Measurements from ENCODE around the gene ITPK1.

The ITPK1 gene

GRCh38 chr14:92970271-92970670 lies 145.5 kb downstream of the ITPK1 start:
- no peak for DNase-seq (ENCODE audit: low read depth in 2 of 2)

DNA sequence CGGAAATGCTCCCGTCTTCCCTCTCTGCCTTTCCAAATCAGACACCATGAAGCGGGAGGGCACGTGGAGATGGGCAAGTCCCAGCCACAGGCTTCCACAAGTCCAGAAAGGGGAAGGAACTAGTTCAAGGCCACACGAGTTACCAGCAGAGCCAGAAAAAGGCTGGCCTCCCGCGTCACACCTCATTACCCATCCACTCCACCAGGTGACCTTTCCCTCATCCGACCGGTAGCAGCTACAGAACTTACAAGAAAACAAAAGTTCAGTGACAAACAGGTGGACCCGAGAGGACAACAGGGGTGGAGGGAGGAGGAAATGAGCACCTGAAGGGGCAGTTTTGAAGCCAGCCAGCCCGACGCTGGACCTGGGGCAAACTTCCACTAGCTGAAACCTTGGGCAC lies 145.9 kb downstream of the ITPK1 start:
- DNase-seq (ENCODE audit: low read depth in 2 of 2): no peak

DNA sequence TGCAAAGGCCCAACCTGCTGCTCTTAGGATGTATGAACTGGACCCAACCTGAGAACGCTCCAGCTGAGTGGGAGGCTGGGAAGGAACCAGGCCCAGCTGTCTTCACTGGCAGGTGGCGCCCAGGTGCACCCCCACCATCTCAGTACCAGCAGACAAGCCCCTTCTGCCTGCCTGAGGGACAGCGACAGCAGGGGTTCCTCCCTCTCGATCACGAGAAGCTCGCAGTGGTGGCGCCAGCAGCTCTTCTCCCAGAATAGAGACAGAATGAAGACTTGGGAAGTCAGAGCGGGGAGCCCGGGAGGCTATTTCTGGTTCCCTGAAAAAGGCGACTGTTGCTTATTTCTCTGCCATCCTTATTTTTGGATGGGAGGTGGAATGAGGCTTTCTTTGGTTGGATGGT lies 146.3 kb downstream of the ITPK1 start:
- DNase-seq (ENCODE audit: low read depth in 2 of 2): no peak

GRCh38 chr14:92968291-92969020 lies 147.3 kb downstream of the ITPK1 start:
- DNase-seq (ENCODE audit: low read depth in 2 of 2): no peak

- no peak for DNase-seq (ENCODE audit: low read depth in 2 of 2)
Observed at GRCh38 chr14:92967346-92967926, 148.3 kb downstream of the ITPK1 start.

GRCh38 chr14:92965281-92965680 lies 150.4 kb downstream of the ITPK1 start:
- DNase-seq (ENCODE audit: low read depth in 2 of 2): no peak

DNA sequence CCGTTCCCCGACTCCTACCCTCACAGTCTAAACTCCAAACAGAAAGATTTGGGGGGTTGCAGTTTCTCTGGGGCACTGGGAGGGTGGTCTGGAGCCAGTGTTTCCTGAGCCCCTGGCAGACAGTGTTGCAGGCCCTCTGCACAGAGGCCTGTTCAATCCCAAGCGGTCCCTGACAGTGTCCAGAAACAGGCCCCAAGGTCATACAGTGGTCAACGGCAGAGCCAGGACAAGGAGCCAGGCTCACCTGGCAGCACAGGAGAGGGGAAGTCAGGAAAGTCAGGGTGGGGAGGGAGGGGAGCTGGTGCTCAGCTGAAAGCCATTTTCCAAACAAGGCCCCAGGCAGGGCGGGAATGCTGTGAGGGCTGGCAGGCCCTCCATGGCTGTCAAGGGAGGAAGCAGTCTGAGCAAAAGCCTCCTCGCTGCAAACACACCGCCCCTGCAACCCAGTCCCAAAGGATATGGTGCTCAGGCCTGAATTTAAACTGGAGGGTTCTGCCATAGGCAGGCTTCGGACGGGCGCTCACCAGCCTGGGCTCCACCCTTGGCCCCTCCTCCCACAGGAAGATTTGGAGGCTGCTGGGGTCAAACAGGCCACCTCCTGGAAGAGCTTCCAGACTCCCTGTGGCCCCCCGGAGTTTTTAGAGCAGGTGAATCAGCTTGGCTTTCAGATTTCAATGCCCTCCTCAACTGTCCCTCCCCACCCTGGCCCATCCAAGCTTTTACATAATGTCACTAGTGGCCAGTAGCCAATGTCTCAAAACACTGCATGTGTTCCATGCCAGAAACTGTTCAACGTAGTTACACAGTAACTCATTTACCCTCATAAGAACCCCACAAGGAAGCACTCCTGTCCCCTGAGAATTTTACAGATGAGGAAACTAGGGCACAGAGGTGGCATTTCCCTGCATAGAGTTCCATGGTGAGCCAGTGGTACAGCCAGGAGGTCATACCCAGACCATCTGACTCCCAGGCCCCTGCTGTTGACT lies 151.3 kb downstream of the ITPK1 start:
- no peak for DNase-seq (ENCODE audit: low read depth in 2 of 2)

- no peak for DNase-seq (ENCODE audit: low read depth in 2 of 2)
Observed at GRCh38 chr14:92963301-92964123, 152.2 kb downstream of the ITPK1 start.

DNA sequence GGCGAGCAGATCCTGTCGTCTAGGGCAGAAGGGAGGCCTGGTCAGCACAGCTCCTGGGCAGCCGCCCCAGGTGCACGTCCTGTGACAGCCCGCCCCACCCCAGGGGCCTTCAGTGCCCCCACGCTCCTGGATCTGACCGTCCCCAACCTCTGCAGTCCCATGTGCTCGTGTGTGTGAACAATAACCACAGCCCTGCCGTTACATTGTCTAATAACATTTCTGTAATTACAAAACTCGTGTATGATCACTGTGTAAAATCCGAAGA lies 153.0 kb downstream of the ITPK1 start:
- DNase-seq (ENCODE audit: low read depth in 2 of 2): no peak

DNA sequence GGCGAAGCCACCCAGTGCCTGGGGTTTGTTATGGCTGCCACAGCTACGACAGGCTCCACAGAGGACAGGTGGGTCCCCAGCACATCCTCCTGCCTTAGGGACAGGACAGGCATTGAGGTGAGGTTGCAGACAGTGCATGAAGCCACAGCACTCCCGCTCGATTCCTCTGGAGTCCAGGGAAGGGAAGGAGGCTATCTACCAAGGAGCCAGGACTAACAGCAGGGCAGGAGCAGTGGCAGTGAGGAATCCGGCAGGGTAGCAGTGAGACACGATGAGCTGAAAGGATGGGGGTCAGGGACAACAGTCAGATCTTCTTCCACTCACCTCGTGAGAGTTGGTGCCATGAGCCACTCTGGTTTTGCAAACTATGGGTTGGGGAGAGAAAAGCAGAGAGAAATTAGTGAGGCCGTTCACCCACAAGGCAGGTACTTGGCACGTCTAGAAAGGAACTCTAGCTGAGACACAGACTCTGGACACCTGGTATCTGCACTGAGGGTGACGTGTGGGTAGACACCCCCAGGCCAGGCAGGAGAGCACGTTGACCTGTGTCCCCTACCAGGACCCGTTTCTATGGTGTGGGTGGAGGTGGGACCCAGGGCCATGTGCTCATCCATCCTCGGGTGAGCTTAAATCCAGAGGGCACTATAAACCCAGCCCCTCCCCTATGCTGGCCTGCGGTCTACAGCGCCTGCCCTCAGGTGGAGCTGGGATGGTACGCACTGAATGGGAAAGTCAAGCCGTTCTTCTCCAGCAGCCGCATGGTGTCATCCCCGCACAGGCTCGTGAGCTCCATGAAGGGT lies 153.5 kb downstream of the ITPK1 start:
- no peak for DNase-seq (ENCODE audit: low read depth in 2 of 2)

DNA sequence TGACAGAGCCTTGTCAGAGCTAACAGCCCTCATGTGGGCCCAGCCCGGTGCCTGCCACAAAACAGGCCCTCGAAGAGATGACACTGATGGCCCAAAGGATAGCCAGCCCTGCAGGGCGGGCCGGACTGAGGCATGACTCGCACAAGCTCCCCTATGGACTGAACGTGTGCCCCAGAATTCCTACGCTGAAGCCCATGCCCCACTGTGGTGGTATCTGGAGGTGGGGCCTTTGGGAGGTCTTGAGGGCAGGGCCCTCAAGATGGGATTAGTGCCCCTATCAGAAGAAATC lies 154.2 kb downstream of the ITPK1 start:
- DNase-seq (ENCODE audit: low read depth in 2 of 2): no peak

- no peak for DNase-seq (ENCODE audit: low read depth in 2 of 2)
Observed at GRCh38 chr14:92960706-92961566, 154.8 kb downstream of the ITPK1 start.

- DNase-seq (ENCODE audit: low read depth in 2 of 2): no peak
Observed at GRCh38 chr14:92959761-92960680, 155.7 kb downstream of the ITPK1 start.

DNA sequence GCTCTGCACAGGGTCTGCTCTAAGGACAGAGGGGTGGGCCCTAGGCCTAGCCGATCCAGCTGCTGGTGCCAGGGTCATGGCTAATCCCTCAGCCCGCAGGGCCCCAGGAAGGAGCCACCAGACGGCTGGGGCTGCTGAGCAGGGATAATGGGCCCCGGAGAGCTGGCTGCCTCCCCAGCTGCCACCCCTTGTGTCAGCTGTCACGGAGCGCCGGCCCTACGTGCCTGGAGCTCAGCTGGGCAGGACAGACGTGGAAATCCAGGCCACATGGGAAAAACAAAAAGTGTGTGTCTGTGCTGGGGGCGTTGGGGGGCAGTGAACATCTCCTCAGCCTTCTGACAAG lies 156.6 kb downstream of the ITPK1 start:
- DNase-seq (ENCODE audit: low read depth in 2 of 2): no peak

DNA sequence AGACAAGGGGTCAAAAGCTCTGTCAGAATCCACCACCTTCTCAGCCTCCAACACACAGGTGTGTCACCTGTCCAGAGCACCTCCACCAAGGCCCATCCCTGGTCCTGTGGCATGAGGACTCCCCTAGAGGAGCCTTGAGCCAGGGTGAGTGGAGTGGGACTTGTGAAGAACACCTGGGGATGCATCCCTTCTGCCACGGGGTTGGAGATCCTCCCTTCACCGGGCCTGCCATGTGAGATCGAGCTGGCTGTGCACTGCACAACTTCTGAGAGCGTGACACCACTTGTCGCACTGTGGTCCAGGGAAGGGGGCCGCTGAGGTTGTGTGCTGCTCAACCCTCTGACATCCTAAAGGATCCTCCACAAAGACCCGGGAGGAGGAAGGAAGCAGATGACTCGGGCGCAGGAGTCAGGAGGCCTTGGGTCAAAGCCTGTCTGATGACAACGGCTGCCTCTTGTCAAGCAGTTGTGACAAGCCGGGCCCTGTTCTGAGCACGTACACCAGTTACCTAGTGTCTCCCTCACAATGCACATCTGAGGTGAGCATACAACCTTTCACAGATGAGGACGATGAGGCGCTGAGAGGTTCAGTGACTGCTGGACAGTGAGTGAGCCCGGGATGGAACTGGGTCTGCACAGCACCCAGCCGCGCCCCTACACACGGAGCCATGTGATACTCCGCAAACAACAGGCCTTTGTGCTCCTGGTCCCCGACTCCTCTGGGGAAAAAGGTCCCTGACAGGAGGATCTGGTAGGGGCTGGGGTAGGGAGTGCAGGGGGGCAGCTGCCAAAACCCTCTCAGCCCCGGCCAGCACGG lies 157.1 kb downstream of the ITPK1 start:
- no peak for DNase-seq (ENCODE audit: low read depth in 2 of 2)

DNA sequence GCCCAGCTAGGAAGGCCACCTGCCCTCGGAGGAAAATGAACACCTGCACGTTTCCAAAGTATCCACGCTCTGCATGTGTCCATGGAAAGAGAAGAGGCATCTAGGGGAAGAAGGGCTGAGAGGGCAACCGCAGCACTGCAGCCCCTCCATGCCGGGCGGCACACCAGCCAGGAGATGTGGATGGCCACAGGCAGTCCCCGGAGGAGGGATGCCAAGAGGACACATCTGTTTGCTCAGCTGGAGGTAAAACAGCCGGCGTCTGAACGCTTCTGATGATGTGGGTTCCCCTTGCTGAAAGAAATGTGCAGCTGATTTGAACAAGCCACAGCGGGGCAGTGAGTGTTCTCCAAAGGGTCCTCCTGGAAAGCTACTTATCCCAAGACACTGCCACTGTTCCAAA lies 158.8 kb downstream of the ITPK1 start:
- no peak for DNase-seq (ENCODE audit: low read depth in 2 of 2)

- no peak for DNase-seq (ENCODE audit: low read depth in 2 of 2)
Observed at GRCh38 chr14:92955381-92955780, 160.3 kb downstream of the ITPK1 start.

GRCh38 chr14:92954933-92955332 lies 160.8 kb downstream of the ITPK1 start:
- no peak for DNase-seq (ENCODE audit: low read depth in 2 of 2)

DNA sequence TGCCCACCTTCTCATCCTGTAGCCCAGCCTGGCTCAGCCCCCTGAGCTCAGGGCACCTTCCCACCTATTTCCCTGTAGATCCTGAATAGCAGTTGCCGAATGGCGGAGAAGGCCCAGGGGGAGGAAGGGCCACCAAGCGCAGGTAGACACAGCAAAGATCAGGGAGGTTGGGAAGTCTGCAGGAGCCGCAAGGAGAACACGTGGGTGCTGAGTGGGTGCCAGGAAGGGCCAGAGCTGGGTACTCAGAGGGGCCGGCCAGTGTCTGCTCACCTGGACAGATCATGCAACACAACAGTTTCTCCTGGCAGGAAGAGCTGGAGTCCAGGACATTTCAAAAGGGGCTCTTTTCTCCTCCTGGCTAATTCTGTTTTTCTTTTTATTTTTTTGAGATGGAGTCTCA lies 162.2 kb downstream of the ITPK1 start:
- DNase-seq (ENCODE audit: low read depth in 2 of 2): no peak

Measured in activated CD4-positive, alpha-beta T cell treated with anti-CD3 and anti-CD28 coated beads for 24 hours (primary cell).